H9 (cell line): Measurements from ENCODE around the gene HIPK1. TPM values are rescaled to one million over a fixed set of nuclear protein-coding genes. Genes with fewer than 3 reads are reported as not detected.

Experiments
- DNase-seq: peaks from one replicate; pipeline ENCODE4 v3.0.0-alpha.2; 2017
- H2AFZ ChIP-seq: one replicate; pipeline ENCODE4 v1.6.1; 2013; ENCODE audit warnings: mild to moderate bottlenecking, low read length, control low read depth, moderate library complexity
- H2AK5ac ChIP-seq: 2 replicates; pipeline ENCODE4 v1.6.1; 2013; ENCODE audit warnings: low read length, control low read depth, mixed read lengths; ENCODE audit not compliant: insufficient read length
- H2BK120ac ChIP-seq: one replicate; pipeline ENCODE4 v1.6.1; 2013; ENCODE audit warnings: low read depth, mild to moderate bottlenecking, low read length, control low read depth, inconsistent platforms; ENCODE audit not compliant: poor library complexity, severe bottlenecking
- H2BK12ac ChIP-seq: 2 replicates; pipeline ENCODE4 v1.6.1; 2013; ENCODE audit warnings: low read length, control low read depth, mixed read lengths, low read depth; ENCODE audit not compliant: insufficient read length
- H2BK15ac ChIP-seq: 2 replicates; pipeline ENCODE4 v1.6.1; 2013; ENCODE audit warnings: low read depth, low read length, control low read depth
- H2BK20ac ChIP-seq: one replicate; pipeline ENCODE4 v1.6.1; 2013; ENCODE audit warnings: low read depth, mild to moderate bottlenecking, low read length, control low read depth, inconsistent platforms; ENCODE audit not compliant: poor library complexity, severe bottlenecking
- H2BK5ac ChIP-seq: 2 replicates; pipeline ENCODE4 v1.6.1; 2013; ENCODE audit warnings: low read length, control low read depth, mixed read lengths; ENCODE audit not compliant: insufficient read length
- H3K14ac ChIP-seq: 2 replicates; pipeline ENCODE4 v1.6.1; 2013; ENCODE audit warnings: low read length, control low read depth; ENCODE audit not compliant: insufficient read depth
- H3K18ac ChIP-seq: 2 replicates; pipeline ENCODE4 v1.6.1; 2013; ENCODE audit warnings: low read depth, mild to moderate bottlenecking, mixed read lengths, low read length, control low read depth; ENCODE audit not compliant: insufficient read length
- H3K23ac ChIP-seq: 2 replicates; pipeline ENCODE4 v1.6.1; 2013; ENCODE audit warnings: low read length, control low read depth, mixed read lengths, low read depth; ENCODE audit not compliant: insufficient read length
- H3K23me2 ChIP-seq: 2 replicates; pipeline ENCODE4 v1.6.1; 2013; ENCODE audit warnings: low read depth, mild to moderate bottlenecking, mixed read lengths, low read length, control low read depth; ENCODE audit not compliant: insufficient read length, poor library complexity, severe bottlenecking
- H3K27ac ChIP-seq: 2 replicates; pipeline ENCODE4 v1.5.1; 2013; ENCODE audit warnings: low read length, control low read depth, mixed read lengths, low read depth; ENCODE audit not compliant: insufficient read length
- H3K27me3 ChIP-seq: 2 replicates; pipeline ENCODE4 v1.6.1; 2013; ENCODE audit warnings: low read length, control low read depth, inconsistent platforms; ENCODE audit not compliant: insufficient read depth
- H3K4ac ChIP-seq: 2 replicates; pipeline ENCODE4 v1.6.1; 2013; ENCODE audit warnings: low read depth, mild to moderate bottlenecking, control low read depth, inconsistent platforms, low read length, moderate library complexity
- H3K4me1 ChIP-seq: 2 replicates; pipeline ENCODE4 v1.6.1; 2013; ENCODE audit warnings: low read length, control low read depth, inconsistent platforms; ENCODE audit not compliant: insufficient read depth
- H3K4me2 ChIP-seq: 2 replicates; pipeline ENCODE4 v1.6.1; 2013; ENCODE audit warnings: low read length, control low read depth, mixed read lengths; ENCODE audit not compliant: insufficient read length, insufficient read depth
- H3K56ac ChIP-seq: 2 replicates; pipeline ENCODE4 v1.6.1; 2013; ENCODE audit warnings: low read depth, mild to moderate bottlenecking, mixed read lengths, low read length, control low read depth; ENCODE audit not compliant: insufficient read length
- H3K79me1 ChIP-seq: 2 replicates; pipeline ENCODE4 v1.6.1; 2013; ENCODE audit warnings: low read depth, mild to moderate bottlenecking, moderate library complexity, low read length, control low read depth, inconsistent platforms; ENCODE audit not compliant: insufficient read depth, poor library complexity, severe bottlenecking
- H3K79me2 ChIP-seq: 2 replicates; pipeline ENCODE4 v1.6.1; 2013; ENCODE audit warnings: low read length, control low read depth, inconsistent platforms; ENCODE audit not compliant: insufficient read depth
- H3K9ac ChIP-seq: 2 replicates; pipeline ENCODE4 v1.6.1; 2013; ENCODE audit warnings: low read length, control low read depth, mixed read lengths; ENCODE audit not compliant: insufficient read length; ENCODE audit errors: extremely low read depth
- H3K9me3 ChIP-seq: one replicate; pipeline ENCODE4 v1.6.1; 2013; ENCODE audit warnings: low read depth, low read length, inconsistent platforms; ENCODE audit not compliant: control insufficient read depth
- H3T11ph ChIP-seq: one replicate; pipeline ENCODE4 v1.6.1; 2013; ENCODE audit warnings: mild to moderate bottlenecking, low read length, control low read depth, inconsistent platforms
- H4K20me1 ChIP-seq: one replicate; pipeline ENCODE4 v1.6.1; 2013; ENCODE audit not compliant: control insufficient read depth, insufficient read length, insufficient read depth
- H4K5ac ChIP-seq: 2 replicates; pipeline ENCODE4 v1.6.1; 2013; ENCODE audit warnings: low read depth, mild to moderate bottlenecking, mixed read lengths, low read length, control low read depth; ENCODE audit not compliant: insufficient read length
- H4K8ac ChIP-seq: replicated peaks from 2 replicates; pipeline ENCODE4 v1.6.1; 2013; ENCODE audit warnings: low read length, control low read depth, mixed read lengths, low read depth; ENCODE audit not compliant: insufficient read length
- H4K91ac ChIP-seq: 2 replicates; pipeline ENCODE4 v1.6.1; 2013; ENCODE audit warnings: low read depth, mild to moderate bottlenecking, moderate library complexity, mixed read lengths, low read length, control low read depth; ENCODE audit not compliant: insufficient read length
- H3K27ac Mint-ChIP-seq, 3 experiments: 2 replicates in 2 of 3; 3 replicates in 1 of 3; pipeline ENCODE4 v1.8.0; 2020 to 2021; ENCODE audit warnings: mixed read lengths in 3 of 3, mild to moderate bottlenecking in 1 of 3, moderate library complexity in 1 of 3
- H3K27me3 Mint-ChIP-seq: 2 replicates; pipeline ENCODE4 v1.8.0; 2021; ENCODE audit warnings: low read depth, mild to moderate bottlenecking, moderate library complexity, mixed read lengths
- H3K36me3 Mint-ChIP-seq, 3 experiments: 2 replicates in 2 of 3; 3 replicates in 1 of 3; pipeline ENCODE4 v1.8.0; 2020 to 2021; ENCODE audit warnings: low read depth in 3 of 3, mixed read lengths in 3 of 3; ENCODE audit not compliant: insufficient read depth in 1 of 3
- H3K4me1 Mint-ChIP-seq, 2 experiments: 2 replicates each; pipeline ENCODE4 v1.8.0; 2020; ENCODE audit warnings: mixed read lengths in 2 of 2
- H3K4me3 Mint-ChIP-seq, 2 experiments: 2 replicates in 1 of 2; 3 replicates in 1 of 2; pipeline ENCODE4 v1.8.0; 2020 to 2021; ENCODE audit warnings: mild to moderate bottlenecking in 2 of 2, mixed read lengths in 2 of 2, moderate library complexity in 1 of 2
- H3K9me3 Mint-ChIP-seq, 2 experiments: 2 replicates in 1 of 2; 3 replicates in 1 of 2; pipeline ENCODE4 v1.8.0; 2020; ENCODE audit warnings: mild to moderate bottlenecking in 2 of 2, mixed read lengths in 2 of 2, moderate library complexity in 1 of 2
- CTCF ChIP-seq: fragments of 200-600 bp; sonication (generic); conservative IDR thresholded peaks from 3 replicates; pipeline ENCODE4 v1.8.0; 2021; ENCODE audit warnings: antibody characterized with exemption, mild to moderate bottlenecking
- WGBS: extraction: QIAGEN DNeasy Blood & Tissue Kit; methylation state at CpG from one replicate; pipeline ENCODE4 v1.1.7; 2013; ENCODE audit warnings: missing lambda C conversion rate, low lambda C conversion rate, mixed read lengths; ENCODE audit not compliant: insufficient read length; ENCODE audit errors: extremely low coverage; 5-methylcytosine and 5-hydroxymethylcytosine counted together
- total RNA-seq: library from RNA; stranded (reverse); gene quantifications from 2 replicates; pipeline ENCODE4 v1.2.1, GENCODE V29; 2021

The HIPK1 gene
- total RNA-seq, 1 experiment from 2014 or later: 65.7 TPM

DNA sequence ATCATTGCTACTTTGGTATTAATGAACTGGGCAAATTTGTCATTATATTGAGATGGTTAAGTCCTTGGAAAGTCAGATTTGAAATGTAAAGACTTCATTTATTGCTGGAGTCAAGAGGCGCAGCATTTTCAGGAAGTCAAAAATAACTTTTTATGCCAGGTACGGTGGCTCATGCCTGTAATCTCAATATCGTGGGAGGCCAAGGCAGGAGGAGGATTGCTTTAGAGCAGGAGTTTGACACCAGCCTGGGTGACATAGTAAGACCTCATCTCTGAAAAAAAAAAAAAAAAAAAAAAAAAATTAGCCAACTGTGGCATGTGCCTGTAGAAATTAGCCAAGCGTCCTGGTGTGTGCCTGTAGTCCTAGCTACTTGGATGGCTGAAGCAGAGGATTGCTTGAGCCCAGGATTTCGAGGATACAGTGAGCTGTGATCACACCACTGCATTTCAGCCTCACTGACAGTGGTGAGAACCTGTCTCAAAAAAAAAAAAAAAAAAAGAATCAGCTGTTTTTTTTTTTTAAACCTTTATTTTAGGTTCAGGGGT is 5.5 kb downstream of the HIPK1 start:
- Histone ChIP-seq H3K4me1 (no peaks in the 10 kb centered on the region), H3K9me3 (no peaks in the 10 kb centered on the region), H3K56ac (no peak overlapping the region), H4K20me1 (no peaks in the 10 kb centered on the region), H4K91ac (no peak overlapping the region), H4K8ac (no peak overlapping the region), H4K5ac (no peak overlapping the region), H3K23me2 (peaks cover 10% of the 10 kb centered on the region), H3K18ac (no peak overlapping the region), H3K9ac (no peak overlapping the region), H3K4ac (no peak overlapping the region), H3K79me1 (no peaks in the 10 kb centered on the region), H3T11ph (no peak overlapping the region), H2AFZ (no peak overlapping the region), H3K23ac (no peak overlapping the region), H3K27me3 (no peaks in the 10 kb centered on the region), H2AK5ac (no peak overlapping the region), H2BK20ac (no peak overlapping the region), H3K27ac (no peak overlapping the region), H2BK15ac (no peak overlapping the region), H2BK120ac (no peak overlapping the region), H3K79me2 (peaks cover 20% of the 10 kb centered on the region; the same call in 1 of the 2 replicates), H3K14ac (no peak overlapping the region), H3K4me2 (no peak overlapping the region), H2BK5ac (no peak overlapping the region), H2BK12ac (no peak overlapping the region)
- WGBS: no CpG with 5 or more reads among the region's 5 CpGs
- Mint-ChIP-seq H3K4me1 (peaks cover 42 to 43% of the 10 kb centered on the region in 2 experiments), H3K9me3 (no peaks in the 10 kb centered on the region; a peak in 1 of 5 replicates), H3K27me3 (no peaks in the 10 kb centered on the region; the same call in 1 of the 2 replicates), H3K27ac (no peak overlapping the region), H3K4me3 (no peak overlapping the region), H3K36me3 (peaks cover 0 to 3% (median 3%) of the 10 kb centered on the region in 3 experiments; a peak in 1 of 7 replicates)
- TF ChIP-seq CTCF: no peak
- DNase-seq: no peak
